ENCODE measurements around the gene HCRT. TPM values are rescaled to one million over a fixed set of nuclear protein-coding genes. Genes with fewer than 3 reads are reported as not detected.
"Not testable (repeated sequence)": the region's sequence is repeated elsewhere in the genome, so short reads cannot be mapped to it uniquely, and the experiment has no call there.

HCRT gene
- polyA plus RNA-seq, 4 donors: not detected

DNA sequence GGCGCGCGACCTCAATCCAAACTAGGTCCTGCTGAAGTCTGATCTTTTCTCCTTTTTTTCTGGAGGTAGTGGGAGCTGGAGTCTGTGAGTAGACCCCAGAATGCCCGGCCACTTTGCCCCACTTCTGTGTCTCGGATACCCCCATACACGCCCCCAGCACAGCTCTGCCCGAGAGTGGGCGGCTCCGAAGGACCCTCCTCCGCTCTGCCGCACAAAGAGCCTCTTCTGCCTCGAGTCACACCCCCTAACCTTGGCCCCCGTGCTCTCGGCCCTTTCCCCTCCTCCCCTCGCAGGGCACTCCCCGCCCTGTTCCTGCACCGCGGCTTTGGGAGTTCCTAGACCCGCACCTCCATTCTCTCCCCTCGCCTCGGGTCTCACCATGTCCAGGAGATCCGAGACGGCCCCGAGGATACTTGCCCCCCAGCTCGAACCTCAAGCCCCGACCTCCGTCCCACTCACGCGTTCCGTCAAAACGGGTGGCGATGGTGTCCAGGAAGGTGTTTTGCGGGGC lies 4.8 kb downstream of the HCRT start:
- no peak for DNase-seq (ENCODE audit: low read depth in 4 of 4, low spot score in 3 of 4)

DNA sequence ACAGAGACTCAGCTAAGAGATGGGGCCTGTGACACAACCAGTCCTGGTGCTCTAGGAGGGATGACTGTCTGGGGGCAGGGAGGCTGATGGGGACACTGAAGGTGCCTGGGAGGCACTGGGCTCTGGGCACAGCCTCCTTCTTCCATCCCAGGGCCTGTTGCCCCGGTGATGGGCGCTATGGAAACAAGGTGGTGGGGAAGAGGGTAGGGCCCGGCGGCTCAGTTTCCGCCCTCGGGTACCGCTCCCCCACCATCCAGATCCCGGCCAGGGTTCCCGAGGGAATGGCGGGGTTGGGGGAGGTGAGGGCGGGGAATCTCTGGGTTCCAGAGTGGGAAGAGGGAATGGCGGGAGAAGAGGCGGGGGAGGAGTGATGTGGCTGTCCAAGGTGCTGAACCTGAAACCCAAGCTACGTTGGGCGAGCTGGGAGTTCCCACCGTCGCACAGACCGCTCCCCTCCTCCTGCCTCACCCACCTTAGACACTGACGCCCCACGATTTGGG lies 5.3 kb downstream of the HCRT start:
- peak in 3 of 4 donors; percentile 41 to 52 (median 44) for DNase-seq (ENCODE audit: low read depth in 4 of 4, low spot score in 3 of 4)

DNA sequence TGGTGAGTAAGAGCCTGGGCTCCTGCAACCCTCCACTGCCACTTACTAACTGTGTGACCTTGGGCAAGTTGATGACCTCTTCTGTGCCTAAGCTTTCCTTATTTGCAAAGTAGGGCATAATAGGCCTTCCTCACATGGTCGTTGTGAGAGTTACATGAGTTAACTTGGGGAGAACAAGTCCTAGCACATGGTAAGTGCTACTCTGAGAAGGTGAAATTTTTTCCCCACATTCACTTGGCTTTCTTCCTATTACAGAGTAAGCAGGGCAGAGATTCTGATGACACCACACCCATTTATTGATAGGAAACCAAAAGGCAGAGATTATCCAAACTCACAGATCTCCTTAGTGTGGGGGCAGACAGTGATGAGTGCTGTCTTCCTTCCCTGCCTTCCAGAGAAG lies 5.9 kb downstream of the HCRT start:
- DNase-seq (ENCODE audit: low read depth in 4 of 4, low spot score in 3 of 4): no peak

GRCh38 chr17:42178817-42179216 lies 6.4 kb downstream of the HCRT start:
- no peak for DNase-seq (ENCODE audit: low read depth in 4 of 4, low spot score in 3 of 4)

DNA sequence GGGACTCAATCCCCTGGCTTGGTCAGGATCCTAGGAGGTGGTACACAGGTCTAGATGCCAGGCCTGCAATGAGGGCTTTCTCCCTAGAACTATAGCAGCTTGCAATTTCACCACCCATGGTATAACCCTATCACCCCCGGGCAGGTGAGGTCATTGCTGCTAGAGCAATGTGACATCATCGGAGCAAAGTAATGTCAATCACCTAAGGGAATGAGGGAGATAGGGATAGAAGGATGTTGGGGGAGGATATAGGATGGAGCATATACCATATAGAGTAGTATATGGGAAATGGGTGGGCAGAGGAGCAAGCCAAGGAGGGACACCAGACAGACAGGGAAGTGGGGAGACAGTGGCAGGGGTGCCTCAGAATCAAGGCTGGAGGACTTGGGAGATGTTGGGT lies 7.6 kb downstream of the HCRT start:
- DNase-seq (ENCODE audit: low read depth in 4 of 4, low spot score in 3 of 4): no peak

DNA sequence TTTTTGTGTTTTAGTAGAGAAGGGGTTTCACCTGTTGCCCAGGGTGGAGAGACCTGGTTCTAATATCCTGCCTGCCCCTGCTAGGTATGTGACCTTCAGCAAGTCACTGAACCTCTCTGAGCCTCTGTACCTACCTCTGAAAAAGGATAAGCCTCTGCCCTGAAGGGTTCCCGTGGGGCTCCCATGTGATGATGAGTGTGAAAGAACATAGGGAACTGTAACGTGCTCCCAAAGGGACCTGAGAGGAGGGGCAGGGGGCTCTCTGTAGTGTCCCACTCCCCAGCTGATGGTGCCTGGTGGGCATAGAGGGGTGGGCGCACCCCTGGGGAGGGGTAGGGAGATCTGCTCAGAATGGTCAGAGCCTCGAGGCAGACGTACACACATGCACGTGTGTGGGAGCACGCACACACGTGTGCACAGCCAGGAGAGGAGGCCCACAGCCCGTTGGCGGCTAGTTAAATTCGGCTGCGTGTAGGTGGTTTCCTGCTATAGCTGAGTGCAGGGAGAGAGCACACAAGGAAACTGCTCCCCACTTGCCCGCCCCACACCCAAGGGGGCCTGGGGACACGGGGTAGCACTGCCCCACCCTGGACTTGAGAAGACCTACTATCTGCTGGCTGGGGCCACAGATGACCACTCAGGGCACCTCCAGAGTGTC lies 11.0 kb downstream of the HCRT start:
- no peak for DNase-seq (ENCODE audit: low read depth in 4 of 4, low spot score in 3 of 4)

DNA sequence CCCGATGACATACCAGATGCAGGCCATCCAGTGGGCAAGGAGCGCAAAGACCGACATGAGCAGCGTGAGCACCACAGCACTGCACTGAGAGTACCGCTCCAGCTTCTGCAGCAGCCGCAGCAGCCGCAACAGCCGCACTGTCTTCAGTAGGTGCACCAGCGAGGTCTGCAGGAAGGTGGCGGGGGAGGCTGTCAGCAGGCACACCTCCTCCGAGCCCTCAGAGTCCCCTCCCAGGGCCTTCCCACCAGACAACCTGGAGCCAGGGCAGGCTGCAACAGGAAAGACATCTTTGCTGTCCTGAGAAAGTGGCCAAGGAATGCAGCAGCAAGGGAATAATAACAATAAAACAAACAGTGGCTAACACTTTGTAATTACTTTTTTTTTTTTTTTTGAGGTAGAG lies 13.4 kb downstream of the HCRT start:
- DNase-seq (ENCODE audit: low read depth in 4 of 4, low spot score in 3 of 4): no peak

DNA sequence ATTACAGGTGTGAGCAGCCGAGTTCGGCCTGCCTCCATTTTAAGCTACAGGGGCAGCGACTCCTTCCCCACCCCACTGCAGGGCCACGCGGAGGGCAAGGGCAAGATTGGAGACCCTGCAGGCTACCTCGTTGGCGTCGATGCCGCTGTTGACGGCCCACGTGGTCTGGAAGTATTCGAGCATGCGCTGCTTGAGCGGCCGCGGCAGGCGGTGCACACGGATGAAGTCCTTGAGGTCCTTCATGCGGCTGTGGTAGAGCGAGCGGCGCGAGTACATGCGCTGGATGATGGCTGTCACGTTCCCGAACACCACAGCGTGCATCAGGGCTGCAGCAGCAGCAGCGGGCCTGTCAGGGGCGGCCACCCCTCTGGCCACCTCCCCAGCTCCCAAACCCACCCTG lies 15.9 kb downstream of the HCRT start:
- no peak for DNase-seq (ENCODE audit: low read depth in 4 of 4, low spot score in 3 of 4)

GRCh38 chr17:42167807-42168206 lies 17.4 kb downstream of the HCRT start:
- DNase-seq (ENCODE audit: low read depth in 4 of 4, low spot score in 3 of 4): no peak

GRCh38 chr17:42166196-42166763 lies 19.0 kb downstream of the HCRT start:
- no peak for DNase-seq (ENCODE audit: low read depth in 4 of 4, low spot score in 3 of 4)

DNA sequence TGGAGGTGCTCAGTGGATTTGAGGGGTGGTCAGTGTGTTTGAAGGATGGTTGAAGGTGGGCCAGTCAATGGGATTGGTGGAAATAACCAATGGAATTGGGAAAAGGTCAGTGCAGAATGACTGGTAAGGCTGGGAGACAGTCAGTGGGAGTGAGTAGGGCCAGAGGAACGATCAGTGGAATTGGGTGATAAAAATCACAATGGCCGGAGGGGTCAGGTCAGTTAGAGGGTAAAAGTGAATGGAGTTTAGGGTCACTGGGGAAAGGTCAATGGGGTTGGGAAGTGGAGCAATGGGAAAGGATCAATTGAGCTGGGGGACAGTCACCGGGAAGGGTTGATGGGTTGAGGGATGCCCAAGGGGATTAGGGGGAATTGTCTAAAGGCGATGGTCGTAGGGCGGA lies 19.5 kb downstream of the HCRT start:
- DNase-seq (ENCODE audit: low read depth in 4 of 4, low spot score in 3 of 4): no peak

GRCh38 chr17:42163696-42164407 lies 21.4 kb downstream of the HCRT start:
- no peak for DNase-seq (ENCODE audit: low read depth in 4 of 4, low spot score in 3 of 4)

DNA sequence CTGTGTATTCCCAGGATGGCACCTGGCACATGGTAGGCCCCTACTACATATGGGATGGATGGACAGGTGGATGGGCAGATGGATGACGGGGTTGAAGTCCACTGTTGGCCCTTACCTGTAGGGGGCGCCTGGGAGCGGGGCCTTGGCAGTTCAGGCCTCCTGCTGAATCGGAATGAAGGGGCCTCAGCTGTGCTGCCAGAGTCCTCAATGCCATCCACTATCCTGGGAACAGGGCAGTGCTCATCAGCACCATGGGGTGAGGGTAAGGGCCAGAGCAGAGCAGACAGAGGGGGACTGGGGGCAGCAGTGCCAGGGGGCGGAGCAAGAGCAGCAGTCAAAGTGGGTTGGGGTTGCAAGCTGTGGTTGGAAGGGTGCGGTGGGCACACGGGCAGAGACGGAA lies 22.1 kb downstream of the HCRT start:
- DNase-seq (ENCODE audit: low read depth in 4 of 4, low spot score in 3 of 4): no peak

DNA sequence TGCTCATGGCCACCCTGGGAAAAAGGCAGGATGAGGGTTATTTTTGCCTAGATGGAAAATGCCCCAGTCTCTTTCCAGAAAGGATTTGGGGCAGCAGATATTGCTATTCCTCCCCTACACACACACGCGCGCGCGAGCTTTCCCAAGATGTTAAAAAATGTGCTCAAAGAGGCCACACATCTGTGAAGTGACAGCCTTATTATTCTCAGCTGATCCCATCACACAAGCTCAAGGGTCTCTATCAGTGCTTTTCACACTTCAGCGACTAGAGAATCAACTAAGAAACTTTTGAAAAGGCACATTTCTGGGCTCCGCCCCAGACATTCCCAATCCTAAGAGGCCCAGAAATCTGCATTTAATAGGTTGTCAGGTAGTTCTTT lies 24.7 kb downstream of the HCRT start:
- DNase-seq (ENCODE audit: low read depth in 4 of 4, low spot score in 3 of 4): no peak

- no peak for DNase-seq (ENCODE audit: low read depth in 4 of 4, low spot score in 3 of 4)
These were observed 25.3 kb downstream of the HCRT start for GRCh38 chr17:42159796-42160530.

DNA sequence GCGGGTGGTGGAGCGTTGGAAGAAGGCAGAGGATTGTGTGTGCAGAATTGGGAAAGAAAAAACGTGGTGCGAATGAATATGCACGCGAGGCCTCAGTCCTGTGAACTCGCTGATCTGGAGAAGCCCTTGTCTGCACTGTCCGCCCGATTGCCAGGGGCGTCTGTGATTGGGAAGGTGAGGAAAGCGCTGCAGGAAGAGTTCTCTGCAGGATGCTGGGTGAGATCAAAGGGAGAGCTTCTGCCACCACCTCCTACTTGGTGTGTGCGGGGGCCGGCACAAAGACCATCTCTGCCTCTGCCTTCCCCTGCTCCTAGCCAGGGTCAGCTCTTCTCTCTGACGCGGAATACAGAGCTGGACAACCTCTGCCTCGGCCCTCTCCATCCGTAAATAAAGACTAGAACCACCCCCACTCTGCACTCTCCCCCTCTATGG lies 29.6 kb downstream of the HCRT start:
- no peak for DNase-seq (ENCODE audit: low read depth in 4 of 4, low spot score in 3 of 4)

DNA sequence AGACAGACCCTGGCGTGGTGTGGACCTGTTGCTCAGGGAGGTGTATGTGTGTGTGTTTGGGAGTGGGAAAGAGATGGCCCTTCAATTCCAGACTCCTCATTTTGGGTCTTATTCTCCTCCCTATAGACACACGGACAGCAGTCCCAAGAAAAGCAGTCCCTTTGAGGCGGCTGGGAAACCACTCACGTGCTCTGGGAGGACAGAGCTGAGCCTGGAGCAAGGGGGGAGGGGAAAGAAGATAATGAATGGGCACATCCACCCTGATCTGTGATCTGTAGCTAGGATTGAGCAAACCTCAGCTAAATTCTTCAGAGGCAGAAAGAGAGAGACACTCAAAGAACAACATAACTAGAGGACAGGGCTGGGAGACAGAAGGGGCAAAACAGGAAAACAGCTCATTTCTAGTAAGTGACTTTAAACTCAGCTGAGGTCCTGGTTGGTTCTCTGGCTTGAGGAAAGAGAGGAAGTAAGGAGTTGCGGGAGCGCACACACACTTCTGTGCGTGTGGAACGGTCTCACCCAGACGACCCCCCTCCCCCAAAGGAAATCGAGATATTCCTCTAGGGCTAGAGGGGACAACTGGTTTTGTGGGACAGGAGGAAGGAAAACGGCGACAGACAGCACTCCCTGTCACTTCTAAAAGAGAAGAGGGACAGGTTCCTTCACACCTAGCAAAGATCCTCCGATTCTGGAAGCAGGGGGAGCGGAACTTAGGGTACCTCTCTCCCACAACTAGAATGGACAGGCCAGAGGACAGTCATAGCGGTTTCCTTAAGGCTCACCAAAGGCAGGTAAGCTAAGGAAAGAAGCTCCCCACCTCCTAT lies 31.1 kb downstream of the HCRT start:
- no peak for DNase-seq (ENCODE audit: low read depth in 4 of 4, low spot score in 3 of 4)

GRCh38 chr17:42146911-42147607 lies 38.2 kb downstream of the HCRT start:
- no peak for DNase-seq (ENCODE audit: low read depth in 4 of 4, low spot score in 3 of 4)

GRCh38 chr17:42143138-42143537 lies 42.1 kb downstream of the HCRT start:
- DNase-seq (ENCODE audit: low read depth in 4 of 4, low spot score in 3 of 4): not testable (repeated sequence)
